Measurements from ENCODE around the gene TOGARAM1.

DNA sequence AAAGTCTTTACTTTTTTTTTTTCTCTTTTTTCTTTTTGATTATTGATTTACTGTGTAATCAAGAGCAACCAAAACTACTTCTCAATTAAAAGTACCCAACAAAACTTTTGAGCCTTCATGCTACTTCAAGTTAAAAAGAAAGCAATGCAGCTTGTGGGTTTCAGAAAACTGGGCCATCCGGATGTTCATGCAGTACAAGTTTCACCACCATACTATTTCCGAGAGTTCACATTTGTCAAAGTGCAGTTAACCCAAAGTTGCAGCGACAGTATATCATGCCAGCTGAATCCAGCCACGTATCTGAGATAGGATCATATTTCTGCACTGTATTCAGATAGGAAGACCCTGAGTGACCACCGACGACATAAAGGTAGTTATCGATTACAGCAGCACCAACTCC is 33.2 kb upstream of the TOGARAM1 start:
- TF ChIP-seq, protein P1, sequence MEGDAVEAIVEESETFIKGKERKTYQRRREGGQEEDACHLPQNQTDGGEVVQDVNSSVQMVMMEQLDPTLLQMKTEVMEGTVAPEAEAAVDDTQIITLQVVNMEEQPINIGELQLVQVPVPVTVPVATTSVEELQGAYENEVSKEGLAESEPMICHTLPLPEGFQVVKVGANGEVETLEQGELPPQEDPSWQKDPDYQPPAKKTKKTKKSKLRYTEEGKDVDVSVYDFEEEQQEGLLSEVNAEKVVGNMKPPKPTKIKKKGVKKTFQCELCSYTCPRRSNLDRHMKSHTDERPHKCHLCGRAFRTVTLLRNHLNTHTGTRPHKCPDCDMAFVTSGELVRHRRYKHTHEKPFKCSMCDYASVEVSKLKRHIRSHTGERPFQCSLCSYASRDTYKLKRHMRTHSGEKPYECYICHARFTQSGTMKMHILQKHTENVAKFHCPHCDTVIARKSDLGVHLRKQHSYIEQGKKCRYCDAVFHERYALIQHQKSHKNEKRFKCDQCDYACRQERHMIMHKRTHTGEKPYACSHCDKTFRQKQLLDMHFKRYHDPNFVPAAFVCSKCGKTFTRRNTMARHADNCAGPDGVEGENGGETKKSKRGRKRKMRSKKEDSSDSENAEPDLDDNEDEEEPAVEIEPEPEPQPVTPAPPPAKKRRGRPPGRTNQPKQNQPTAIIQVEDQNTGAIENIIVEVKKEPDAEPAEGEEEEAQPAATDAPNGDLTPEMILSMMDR (IDR thresholded peaks at IDR 0.05; ENCODE audit: insufficient read depth, low read depth, low read length): no peak
- no peak for TF ChIP-seq EZH2 (IDR thresholded peaks at IDR 0.05; ENCODE audit: insufficient read depth, low read length)

All from astrocyte (in vitro differentiated cells and primary cell).